ENCODE measurements around the gene CDC42BPG.
A peak's percentile ranks its signal among the peaks of the same experiment; 100 is the strongest.

The CDC42BPG gene

GRCh38 chr11:64887757-64888405 is 43.4 kb upstream of the CDC42BPG start:
- no peaks in the 10 kb centered on the region for H3K36me3 ChIP-seq (ENCODE audit: control insufficient read depth, insufficient read depth, low read length)
- H3K27ac ChIP-seq (ENCODE audit: insufficient read depth, low read length, poor library complexity, severe bottlenecking), result peak overlapping the region; percentile 7
- DNase-seq, result peak; percentile 69 to 80 (median 76)
- H3K27me3 ChIP-seq (replicated peaks; ENCODE audit: control insufficient read depth, insufficient read depth, low read length, poor library complexity, severe bottlenecking), result no peaks in the 10 kb centered on the region
- H3K4me1 ChIP-seq (ENCODE audit: control insufficient read depth, insufficient read depth, low read length, poor library complexity, severe bottlenecking), result peaks cover 21% of the 10 kb centered on the region
- H3K4me3 ChIP-seq (ENCODE audit: insufficient read depth, low read depth, low read length, poor library complexity, severe bottlenecking), result peak overlapping the region; percentile 24
- no peaks in the 10 kb centered on the region for H3K9me3 ChIP-seq (ENCODE audit: control insufficient read depth, low read length)

DNA sequence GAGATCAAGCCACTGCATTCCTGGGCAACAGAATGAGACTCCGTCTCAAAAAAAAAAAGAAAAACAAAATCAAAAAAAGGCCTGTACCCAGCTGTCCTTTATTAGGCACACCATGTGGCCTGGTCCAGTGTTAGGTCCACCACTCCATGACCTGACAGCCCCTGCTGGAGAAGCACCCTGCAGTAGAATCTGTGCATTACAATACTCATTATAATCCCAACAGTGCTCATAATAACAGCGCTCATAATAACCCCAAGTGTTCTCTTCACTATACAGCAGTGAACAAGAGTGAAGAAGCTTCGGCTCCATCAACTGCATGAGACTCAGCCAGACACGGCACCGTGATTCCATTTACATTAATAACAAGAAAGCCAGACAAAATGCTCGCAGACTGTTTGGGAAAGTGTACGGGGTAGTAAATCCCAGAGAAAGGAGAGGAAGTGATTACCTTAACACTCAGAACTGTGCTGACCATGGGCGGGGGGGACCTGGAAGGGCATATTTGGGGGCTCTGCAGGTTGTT is 42.8 kb upstream of the CDC42BPG start:
- Histone ChIP-seq H3K4me3 (ENCODE audit: insufficient read depth, low read depth, low read length, poor library complexity, severe bottlenecking) (no peak overlapping the region), H3K27me3 (replicated peaks; ENCODE audit: control insufficient read depth, insufficient read depth, low read length, poor library complexity, severe bottlenecking) (no peaks in the 10 kb centered on the region), H3K27ac (ENCODE audit: insufficient read depth, low read length, poor library complexity, severe bottlenecking) (peak overlapping the region; percentile 7), H3K9me3 (ENCODE audit: control insufficient read depth, low read length) (no peaks in the 10 kb centered on the region), H3K4me1 (ENCODE audit: control insufficient read depth, insufficient read depth, low read length, poor library complexity, severe bottlenecking) (peaks cover 21% of the 10 kb centered on the region), H3K36me3 (ENCODE audit: control insufficient read depth, insufficient read depth, low read length) (no peaks in the 10 kb centered on the region)
- no peak for DNase-seq

DNA sequence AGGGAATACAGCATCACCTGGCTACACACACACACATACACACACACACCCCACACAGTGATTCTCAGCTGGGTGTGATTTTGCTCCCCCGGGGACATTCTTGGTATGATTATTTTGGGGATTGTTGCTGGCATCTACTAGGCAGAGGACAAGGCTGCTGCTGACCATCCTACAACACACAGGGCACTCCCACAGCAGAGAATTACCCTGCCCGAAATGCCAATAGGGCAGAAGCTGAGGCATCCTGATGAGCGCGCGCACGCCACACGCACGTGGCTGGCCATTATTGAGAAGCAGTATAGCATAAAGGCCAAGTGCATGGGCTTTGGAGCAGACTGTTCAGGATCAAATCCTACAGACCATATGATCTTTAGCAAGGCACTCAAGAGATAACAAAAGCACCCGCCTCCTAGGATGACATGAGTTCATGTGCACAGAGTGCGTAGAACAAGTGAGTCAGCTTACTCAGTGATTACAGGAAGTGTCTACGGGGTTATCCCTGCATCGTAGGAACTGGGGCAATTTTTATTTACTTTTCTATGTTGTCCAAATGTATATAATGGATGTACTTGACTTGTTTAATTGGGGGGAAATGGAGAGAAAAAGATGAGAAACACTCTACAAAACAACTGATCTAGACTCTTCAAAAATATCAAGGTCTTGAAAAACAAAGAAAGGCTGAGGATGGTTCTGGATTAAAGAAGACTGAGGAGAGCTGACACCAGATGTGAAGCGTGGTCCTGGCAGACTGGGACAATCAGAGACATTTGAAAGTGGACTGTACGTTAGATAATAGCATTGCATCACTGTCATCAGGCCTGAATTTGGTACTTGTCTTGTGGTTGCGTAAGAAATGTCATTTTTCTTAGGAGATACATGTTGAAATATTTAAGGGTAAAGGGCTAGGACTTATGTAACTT is 41.2 kb upstream of the CDC42BPG start:
- peak overlapping the region; percentile 65 for H3K27ac ChIP-seq (ENCODE audit: insufficient read depth, low read length, poor library complexity, severe bottlenecking)
- H3K36me3 ChIP-seq (ENCODE audit: control insufficient read depth, insufficient read depth, low read length), result no peaks in the 10 kb centered on the region
- H3K9me3 ChIP-seq (ENCODE audit: control insufficient read depth, low read length), result no peaks in the 10 kb centered on the region
- H3K4me3 ChIP-seq (ENCODE audit: insufficient read depth, low read depth, low read length, poor library complexity, severe bottlenecking), result no peak overlapping the region
- H3K27me3 ChIP-seq (replicated peaks; ENCODE audit: control insufficient read depth, insufficient read depth, low read length, poor library complexity, severe bottlenecking), result no peaks in the 10 kb centered on the region
- peak in 1 of 3 donors; percentile 21 for DNase-seq
- peaks cover 24% of the 10 kb centered on the region for H3K4me1 ChIP-seq (ENCODE audit: control insufficient read depth, insufficient read depth, low read length, poor library complexity, severe bottlenecking)

- Histone ChIP-seq H3K36me3 (ENCODE audit: control insufficient read depth, insufficient read depth, low read length) (no peaks in the 10 kb centered on the region), H3K9me3 (ENCODE audit: control insufficient read depth, low read length) (no peaks in the 10 kb centered on the region), H3K27ac (ENCODE audit: insufficient read depth, low read length, poor library complexity, severe bottlenecking) (no peak overlapping the region), H3K4me3 (ENCODE audit: insufficient read depth, low read depth, low read length, poor library complexity, severe bottlenecking) (no peak overlapping the region), H3K4me1 (ENCODE audit: control insufficient read depth, insufficient read depth, low read length, poor library complexity, severe bottlenecking) (peaks cover 40% of the 10 kb centered on the region), H3K27me3 (replicated peaks; ENCODE audit: control insufficient read depth, insufficient read depth, low read length, poor library complexity, severe bottlenecking) (no peaks in the 10 kb centered on the region)
- DNase-seq, result no peak
Measured at GRCh38 chr11:64884019-64884418, 39.6 kb upstream of the CDC42BPG start.

GRCh38 chr11:64883575-64883974 is 39.1 kb upstream of the CDC42BPG start:
- no peak for DNase-seq
- no peak overlapping the region for H3K27ac ChIP-seq (ENCODE audit: insufficient read depth, low read length, poor library complexity, severe bottlenecking)
- no peaks in the 10 kb centered on the region for H3K27me3 ChIP-seq (replicated peaks; ENCODE audit: control insufficient read depth, insufficient read depth, low read length, poor library complexity, severe bottlenecking)
- no peaks in the 10 kb centered on the region for H3K36me3 ChIP-seq (ENCODE audit: control insufficient read depth, insufficient read depth, low read length)
- no peak overlapping the region for H3K4me3 ChIP-seq (ENCODE audit: insufficient read depth, low read depth, low read length, poor library complexity, severe bottlenecking)
- no peaks in the 10 kb centered on the region for H3K9me3 ChIP-seq (ENCODE audit: control insufficient read depth, low read length)
- H3K4me1 ChIP-seq (ENCODE audit: control insufficient read depth, insufficient read depth, low read length, poor library complexity, severe bottlenecking), result peaks cover 42% of the 10 kb centered on the region

DNA sequence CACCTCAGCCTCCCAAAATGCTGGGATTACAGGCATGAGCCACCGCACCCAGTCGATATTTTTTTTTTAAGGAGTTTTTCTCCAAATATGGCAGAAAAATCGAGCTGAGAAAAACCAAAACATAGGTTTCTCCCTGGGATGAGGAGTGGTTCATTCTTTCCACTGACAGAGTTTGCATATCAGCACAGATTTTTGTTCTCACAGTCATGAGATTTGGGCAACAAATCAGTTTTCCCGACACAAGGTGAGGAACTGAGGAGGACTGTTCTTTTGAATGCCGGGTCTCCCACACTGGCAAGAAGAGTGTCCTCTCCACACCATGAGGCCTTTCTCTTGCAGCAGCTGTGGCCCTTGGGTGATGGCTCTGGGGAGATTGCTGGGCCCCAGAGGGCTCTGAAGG is 37.8 kb upstream of the CDC42BPG start:
- no peaks in the 10 kb centered on the region for H3K9me3 ChIP-seq (ENCODE audit: control insufficient read depth, low read length)
- no peak for DNase-seq
- peaks cover 31% of the 10 kb centered on the region for H3K4me1 ChIP-seq (ENCODE audit: control insufficient read depth, insufficient read depth, low read length, poor library complexity, severe bottlenecking)
- H3K27me3 ChIP-seq (replicated peaks; ENCODE audit: control insufficient read depth, insufficient read depth, low read length, poor library complexity, severe bottlenecking), result no peaks in the 10 kb centered on the region
- H3K4me3 ChIP-seq (ENCODE audit: insufficient read depth, low read depth, low read length, poor library complexity, severe bottlenecking), result no peak overlapping the region
- no peak overlapping the region for H3K27ac ChIP-seq (ENCODE audit: insufficient read depth, low read length, poor library complexity, severe bottlenecking)
- H3K36me3 ChIP-seq (ENCODE audit: control insufficient read depth, insufficient read depth, low read length), result no peaks in the 10 kb centered on the region

DNA sequence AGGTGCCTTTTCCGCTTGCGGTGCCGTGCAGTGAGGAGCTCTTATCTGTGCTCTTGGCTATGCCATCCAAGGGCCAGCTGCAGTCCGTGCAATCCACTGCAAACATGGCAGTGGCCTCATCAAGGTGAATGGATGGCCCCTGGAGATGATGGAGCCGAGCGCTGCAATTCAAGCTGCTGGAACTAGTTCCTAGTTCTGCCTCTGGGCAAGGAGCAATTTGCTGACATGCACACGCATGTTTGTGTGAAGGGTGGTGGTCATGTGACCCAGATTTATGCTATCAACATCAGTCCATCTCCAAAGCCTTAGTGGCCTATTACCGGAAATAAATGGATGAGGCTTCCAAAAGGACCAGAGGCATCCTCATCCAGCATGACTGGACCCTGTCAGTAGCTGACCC is 37.0 kb upstream of the CDC42BPG start:
- Histone ChIP-seq H3K9me3 (ENCODE audit: control insufficient read depth, low read length) (no peaks in the 10 kb centered on the region), H3K4me1 (ENCODE audit: control insufficient read depth, insufficient read depth, low read length, poor library complexity, severe bottlenecking) (peaks cover 34% of the 10 kb centered on the region), H3K4me3 (ENCODE audit: insufficient read depth, low read depth, low read length, poor library complexity, severe bottlenecking) (no peak overlapping the region), H3K27ac (ENCODE audit: insufficient read depth, low read length, poor library complexity, severe bottlenecking) (no peak overlapping the region), H3K36me3 (ENCODE audit: control insufficient read depth, insufficient read depth, low read length) (no peaks in the 10 kb centered on the region), H3K27me3 (replicated peaks; ENCODE audit: control insufficient read depth, insufficient read depth, low read length, poor library complexity, severe bottlenecking) (no peaks in the 10 kb centered on the region)
- no peak for DNase-seq

GRCh38 chr11:64880240-64881001 is 36.0 kb upstream of the CDC42BPG start:
- Histone ChIP-seq H3K9me3 (ENCODE audit: control insufficient read depth, low read length) (no peaks in the 10 kb centered on the region), H3K4me3 (ENCODE audit: insufficient read depth, low read depth, low read length, poor library complexity, severe bottlenecking) (peak overlapping the region; percentile 23), H3K27ac (ENCODE audit: insufficient read depth, low read length, poor library complexity, severe bottlenecking) (peak overlapping the region; percentile 85), H3K27me3 (replicated peaks; ENCODE audit: control insufficient read depth, insufficient read depth, low read length, poor library complexity, severe bottlenecking) (no peaks in the 10 kb centered on the region), H3K36me3 (ENCODE audit: control insufficient read depth, insufficient read depth, low read length) (no peaks in the 10 kb centered on the region), H3K4me1 (ENCODE audit: control insufficient read depth, insufficient read depth, low read length, poor library complexity, severe bottlenecking) (peaks cover 37% of the 10 kb centered on the region)
- DNase-seq, result no peak

- Histone ChIP-seq H3K27me3 (replicated peaks; ENCODE audit: control insufficient read depth, insufficient read depth, low read length, poor library complexity, severe bottlenecking) (no peaks in the 10 kb centered on the region), H3K9me3 (ENCODE audit: control insufficient read depth, low read length) (no peaks in the 10 kb centered on the region), H3K36me3 (ENCODE audit: control insufficient read depth, insufficient read depth, low read length) (peaks cover 4% of the 10 kb centered on the region), H3K4me1 (ENCODE audit: control insufficient read depth, insufficient read depth, low read length, poor library complexity, severe bottlenecking) (peaks cover 42% of the 10 kb centered on the region), H3K27ac (ENCODE audit: insufficient read depth, low read length, poor library complexity, severe bottlenecking) (peak overlapping the region; percentile 85), H3K4me3 (ENCODE audit: insufficient read depth, low read depth, low read length, poor library complexity, severe bottlenecking) (peak overlapping the region; percentile 53)
- no peak for DNase-seq
Measured at GRCh38 chr11:64879244-64879900, 34.9 kb upstream of the CDC42BPG start.

Measured in effector memory CD4-positive, alpha-beta T cell (primary cell).